Measurements from ENCODE around the gene GDPGP1.

GRCh38 chr15:90249203-90249863 lies 15.3 kb downstream of the GDPGP1 start, which contains the start of gene TTLL13:
- TF ChIP-seq CTCF (conservative IDR thresholded peaks at IDR 0.05; ENCODE audit: low read depth, low read length): no peak
- no peak for TF ChIP-seq EZH2 (IDR thresholded peaks at IDR 0.05; ENCODE audit: low read length, unreplicated experiment)
- no peak for TF ChIP-seq EZH2phosphoT487 (IDR thresholded peaks at IDR 0.05; ENCODE audit: borderline replicate concordance, low read length)
